ENCODE measurements around the gene UBN1.

Gene UBN1

GRCh38 chr16:4825196-4825595, 22.1 kb upstream of the UBN1 start:
- no peak for DNase-seq (ENCODE audit: low spot score)

- no peak for DNase-seq (ENCODE audit: low spot score)
Measured at GRCh38 chr16:4826526-4826925, 20.8 kb upstream of the UBN1 start.

DNA sequence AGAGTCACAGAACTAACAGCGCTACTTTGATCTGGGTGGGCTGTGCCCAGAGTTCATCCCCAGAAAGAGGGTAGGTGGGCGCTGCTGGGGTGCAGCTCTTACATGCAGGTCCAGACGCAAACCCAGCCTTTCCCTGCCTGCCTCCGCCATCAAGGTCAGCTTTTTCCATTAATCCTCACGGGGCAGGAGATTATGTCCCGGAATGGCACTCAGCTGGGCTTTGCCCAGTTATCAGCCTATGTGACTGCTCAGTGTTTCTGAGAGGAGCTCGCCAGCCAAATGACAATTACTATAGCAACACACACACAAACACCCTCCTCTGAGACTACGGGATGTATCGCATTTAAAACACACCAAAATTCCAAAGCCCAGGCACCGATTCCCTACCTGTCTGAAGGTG, 20.3 kb upstream of the UBN1 start:
- DNase-seq (ENCODE audit: low spot score) = no peak

DNA sequence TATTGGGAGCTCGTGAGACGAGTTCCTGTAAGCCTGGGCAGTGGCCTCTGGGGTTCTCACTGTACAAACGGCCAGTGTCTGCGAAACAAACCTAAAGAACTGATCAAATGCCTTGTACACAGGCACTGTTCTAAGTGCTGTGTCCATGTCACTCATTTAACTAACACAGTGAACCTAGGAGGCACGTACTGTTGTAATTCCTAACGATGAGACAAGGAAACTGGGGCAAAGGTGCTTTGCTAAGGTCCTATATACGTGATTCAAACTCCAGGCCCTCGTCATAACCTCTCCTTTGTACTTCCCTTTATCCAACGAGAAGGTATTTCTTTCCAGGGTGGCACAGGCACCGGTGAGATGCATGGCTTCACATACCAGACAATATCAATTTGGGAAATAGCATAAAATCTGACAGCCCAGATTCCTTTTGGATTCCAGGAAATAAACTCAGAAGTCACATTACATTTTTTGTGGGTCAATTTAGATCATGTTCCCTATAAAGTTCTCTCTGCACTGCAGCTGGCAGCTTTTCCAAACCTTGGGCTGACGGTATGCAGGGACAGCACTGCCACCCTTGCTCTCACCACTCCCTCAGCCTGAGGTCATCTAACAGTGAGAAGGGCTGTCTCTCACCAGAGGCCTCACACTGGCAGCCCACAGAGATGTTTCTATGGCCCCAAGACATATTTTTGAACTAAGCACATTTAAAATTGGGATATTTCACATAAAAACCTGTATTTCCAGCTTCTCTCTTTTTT, 18.5 kb upstream of the UBN1 start:
- DNase-seq (ENCODE audit: low spot score) = no peak

DNA sequence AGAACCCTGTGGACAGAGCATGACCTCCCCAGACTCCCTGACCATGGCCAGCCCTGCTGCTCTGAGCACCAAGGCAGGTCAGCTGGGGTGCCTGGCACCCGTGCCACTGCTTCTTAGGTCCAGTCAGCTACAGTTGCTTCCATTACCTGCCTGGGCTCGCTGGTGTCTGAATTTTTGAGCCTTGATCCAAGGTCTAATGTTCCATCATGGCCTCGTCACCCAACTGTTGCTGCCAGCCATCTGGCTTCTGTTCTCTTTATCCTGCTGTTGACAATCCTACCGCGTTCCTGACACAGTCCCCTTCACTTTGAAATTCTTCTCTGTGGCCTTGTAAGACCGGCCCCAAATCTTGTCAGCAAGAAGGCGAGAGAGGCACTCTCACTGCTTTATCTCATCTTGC, 16.9 kb upstream of the UBN1 start:
- DNase-seq (ENCODE audit: low spot score) = no peak

DNA sequence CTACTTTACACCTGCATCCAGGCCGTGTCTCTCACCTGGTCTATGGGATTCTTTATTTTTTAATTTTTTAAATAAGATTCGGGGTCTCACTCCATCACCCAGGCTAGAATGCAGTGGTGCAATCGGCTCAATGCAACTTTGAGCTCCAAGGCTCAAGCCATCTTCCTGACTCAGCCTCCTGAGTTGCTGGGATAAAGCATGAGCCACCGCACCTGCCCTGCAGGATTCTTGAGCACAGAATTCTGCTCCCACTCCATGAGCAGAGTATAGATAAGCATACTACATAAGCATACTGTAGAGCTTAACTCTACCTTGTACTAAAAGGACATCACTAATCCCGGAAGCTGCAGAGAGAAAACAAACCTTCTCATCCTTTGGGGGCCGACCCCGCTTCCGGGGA, 15.7 kb upstream of the UBN1 start:
- no peak for DNase-seq (ENCODE audit: low spot score)

GRCh38 chr16:4832698-4833343, 14.5 kb upstream of the UBN1 start:
- DNase-seq (ENCODE audit: low spot score) = no peak

DNA sequence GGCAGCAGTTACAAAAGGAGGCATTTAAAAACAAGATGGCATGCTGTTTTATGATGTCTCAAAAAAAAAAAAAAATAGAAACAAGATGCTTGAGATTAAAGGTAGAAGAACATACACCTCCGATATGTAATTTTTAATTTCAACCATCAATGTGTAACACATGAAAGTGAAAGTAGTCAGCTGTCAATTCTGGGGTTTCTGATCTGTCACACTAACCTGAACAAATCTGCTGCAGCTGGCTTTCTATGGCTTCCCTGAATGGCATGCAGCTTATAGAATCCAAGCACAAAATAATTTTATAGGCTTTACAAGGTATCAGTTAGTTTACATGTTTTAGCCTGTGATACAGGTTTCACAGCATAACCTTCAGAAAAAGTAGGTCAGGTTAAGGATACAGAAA, 13.7 kb upstream of the UBN1 start:
- DNase-seq (ENCODE audit: low spot score) = peak; percentile 19

DNA sequence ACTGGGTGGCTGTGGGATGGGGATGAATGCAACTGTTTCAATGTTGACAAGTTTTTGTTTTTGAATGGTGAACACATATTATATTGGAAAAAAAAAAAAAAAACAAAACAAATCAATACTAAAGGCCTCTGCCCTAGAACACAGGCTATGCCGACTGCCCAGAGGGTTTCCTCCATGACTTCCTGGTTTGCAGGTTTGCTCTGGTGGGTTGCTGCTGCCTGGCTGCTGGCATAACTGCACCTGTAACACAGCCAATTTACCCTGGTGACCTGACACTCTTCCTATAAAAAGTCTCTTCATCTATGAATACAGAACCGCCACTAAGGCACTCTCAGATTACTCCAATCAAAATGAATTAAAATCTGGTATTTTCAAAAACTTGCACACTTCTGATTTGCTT, 10.6 kb upstream of the UBN1 start:
- DNase-seq (ENCODE audit: low spot score) = no peak

GRCh38 chr16:4837733-4838501, 9.4 kb upstream of the UBN1 start:
- DNase-seq (ENCODE audit: low spot score) = no peak

GRCh38 chr16:4839942-4840341, 7.3 kb upstream of the UBN1 start:
- DNase-seq (ENCODE audit: low spot score) = no peak

- DNase-seq (ENCODE audit: low spot score) = no peak
Measured at GRCh38 chr16:4840984-4841383, 6.3 kb upstream of the UBN1 start.

- DNase-seq (ENCODE audit: low spot score) = peak; percentile 33
Measured at GRCh38 chr16:4846503-4846900, 779 bp upstream of the UBN1 start.

DNA sequence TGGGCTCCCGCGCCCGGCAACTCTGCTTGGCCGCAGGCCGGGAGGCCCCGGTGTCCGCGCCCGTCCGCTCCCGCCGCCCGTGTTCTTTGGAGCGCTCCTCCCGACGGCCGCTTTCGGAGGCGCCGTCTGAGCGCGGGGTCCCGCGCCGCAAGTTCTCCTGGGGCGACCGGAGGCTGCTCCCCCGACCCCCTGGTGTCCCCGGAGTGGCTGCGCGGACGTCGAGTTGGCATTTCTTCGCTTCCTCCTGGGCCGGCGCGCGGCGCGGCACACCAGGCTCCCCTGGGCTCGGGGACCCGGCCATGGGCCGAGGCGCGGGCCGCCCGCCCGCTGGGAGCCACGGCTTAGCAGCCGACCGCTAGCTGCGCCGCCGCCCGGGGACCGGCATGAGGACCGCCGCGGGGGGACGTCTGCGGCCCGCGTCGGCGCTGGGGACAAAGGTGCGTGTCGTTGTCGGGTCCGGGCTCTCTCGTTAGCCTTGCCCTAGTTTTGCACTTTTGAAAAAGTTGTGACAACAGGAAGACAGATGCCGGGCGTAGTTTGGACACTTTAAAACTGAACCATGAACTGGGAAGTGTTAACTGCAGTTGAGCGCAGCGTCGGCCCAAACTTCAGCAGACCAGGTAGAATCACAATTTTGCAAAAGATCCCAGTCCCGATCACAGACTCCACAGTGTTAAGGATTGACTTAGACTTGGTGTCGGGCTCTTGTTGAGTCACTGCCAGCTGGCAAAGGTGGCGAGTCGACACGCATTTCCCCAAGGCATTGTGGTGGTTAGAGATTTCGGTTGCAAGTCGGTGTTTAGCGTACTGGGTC, 700 bp downstream of the UBN1 start:
- peak; percentile 42 for DNase-seq (ENCODE audit: low spot score)

- DNase-seq (ENCODE audit: low spot score) = no peak
Measured at GRCh38 chr16:4850211-4850610, 2.9 kb downstream of the UBN1 start.

- no peak for DNase-seq (ENCODE audit: low spot score)
Measured at GRCh38 chr16:4852221-4852872, 5.1 kb downstream of the UBN1 start.

DNA sequence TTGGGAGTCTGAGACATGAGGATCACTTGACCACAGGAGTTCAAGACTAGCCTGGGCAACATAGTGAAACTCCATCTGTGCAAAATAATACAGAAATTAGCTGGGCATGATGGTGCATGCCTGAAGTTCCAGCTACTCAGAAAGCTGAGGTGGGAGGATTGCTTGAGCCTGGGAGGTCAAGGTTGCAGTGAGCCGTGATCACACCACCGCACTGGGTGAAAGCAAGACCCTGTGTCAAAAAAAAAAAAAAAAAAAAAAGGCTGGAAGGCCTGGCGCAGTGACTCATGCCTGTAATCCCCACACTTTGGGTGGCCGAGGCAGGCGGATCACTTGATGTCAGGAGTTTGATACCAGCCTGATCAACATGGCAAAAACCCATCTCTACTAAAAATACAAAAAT, 8.1 kb downstream of the UBN1 start:
- no peak for DNase-seq (ENCODE audit: low spot score)

DNA sequence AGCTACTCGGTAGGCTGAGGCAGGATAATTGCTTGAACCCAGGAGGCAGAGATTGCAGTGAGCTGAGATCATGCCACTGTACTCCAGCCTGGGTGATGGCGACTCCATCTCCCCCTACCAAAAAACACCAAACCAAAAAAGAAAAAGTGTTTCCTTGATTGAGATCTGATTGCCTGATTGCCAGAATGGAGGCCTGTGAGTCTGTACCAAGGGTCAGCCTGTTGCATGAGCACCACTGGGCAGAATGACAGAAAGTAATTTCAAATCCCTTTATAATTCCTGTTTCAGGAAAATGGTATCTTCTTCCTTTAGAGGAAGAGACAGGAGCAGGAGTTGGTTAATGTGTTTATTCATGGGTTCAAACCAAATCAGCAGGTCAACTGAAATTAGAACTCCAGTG, 8.5 kb downstream of the UBN1 start:
- no peak for DNase-seq (ENCODE audit: low spot score)

DNA sequence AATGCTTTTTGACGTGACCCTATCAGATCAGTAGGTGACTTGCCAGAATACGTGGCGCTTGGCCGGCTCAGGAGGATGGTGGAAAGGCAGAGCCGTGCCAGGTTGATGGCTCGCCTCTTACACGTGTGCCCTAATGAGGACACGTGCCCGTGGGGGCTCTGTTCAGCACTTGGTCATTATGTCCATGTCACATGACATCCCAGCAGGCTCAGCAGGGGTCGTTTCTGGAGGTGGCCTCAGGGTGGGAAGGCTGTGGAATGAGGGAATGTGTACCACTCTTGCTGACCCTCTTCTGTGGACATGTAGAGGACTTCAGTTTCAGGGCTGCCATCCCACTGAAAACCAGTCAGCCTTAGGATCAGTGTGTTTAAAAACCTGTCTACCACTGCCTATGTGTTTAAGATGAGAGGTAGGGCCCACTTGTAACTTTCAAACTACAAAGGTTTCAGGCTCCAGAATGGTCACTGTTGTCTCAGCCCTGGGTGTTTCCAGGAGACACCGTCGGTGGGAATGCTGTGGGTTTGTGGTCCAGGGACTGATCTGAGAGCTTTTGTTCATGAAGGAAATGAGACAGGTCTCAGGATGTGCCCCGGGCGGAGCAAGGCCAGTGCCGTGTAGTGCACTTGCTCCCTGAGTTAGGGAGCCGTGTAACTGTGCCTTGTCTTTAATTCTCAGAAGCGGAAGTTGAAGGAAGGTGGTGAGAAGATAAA, 12.1 kb downstream of the UBN1 start:
- DNase-seq (ENCODE audit: low spot score) = no peak

GRCh38 chr16:4859900-4860255, 12.6 kb downstream of the UBN1 start:
- DNase-seq (ENCODE audit: low spot score) = no peak

DNA sequence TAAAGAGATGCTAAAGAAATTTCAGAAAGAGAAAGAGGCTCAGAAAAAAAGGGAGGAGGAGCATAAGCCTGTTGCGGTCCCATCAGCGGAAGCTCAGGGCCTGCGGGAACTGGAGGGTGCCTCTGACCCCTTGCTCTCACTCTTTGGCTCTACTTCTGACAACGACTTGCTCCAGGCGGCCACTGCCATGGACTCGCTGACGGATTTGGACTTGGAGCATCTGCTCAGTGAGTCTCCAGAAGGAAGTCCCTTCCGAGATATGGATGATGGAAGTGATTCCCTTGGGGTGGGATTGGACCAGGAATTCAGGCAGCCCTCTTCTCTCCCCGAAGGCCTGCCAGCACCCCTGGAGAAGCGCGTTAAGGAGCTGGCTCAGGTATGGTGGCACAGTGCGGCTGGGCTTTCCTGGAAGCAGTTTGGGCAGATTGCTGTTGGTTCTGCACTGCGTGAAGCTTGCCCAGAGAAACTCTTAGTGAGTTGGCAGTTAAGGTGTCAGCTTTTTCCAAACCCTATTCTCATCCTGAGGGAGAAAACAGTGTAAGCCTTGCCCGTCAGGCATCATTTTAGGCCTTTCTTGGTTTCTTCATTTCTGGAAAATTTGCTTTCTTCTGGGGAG, 13.6 kb downstream of the UBN1 start:
- DNase-seq (ENCODE audit: low spot score) = no peak
